K562 treated with DMSO at 1 percent for 48 hours (cell line): Measurements from ENCODE around the gene KRTAP5-8. TPM values are rescaled to one million over a fixed set of nuclear protein-coding genes. Genes with fewer than 3 reads are reported as not detected.

Experiments used
- total RNA-seq: library from RNA; unstranded; fragments of 300-600 nt; gene quantifications from 2 replicates; pipeline ENCODE4 v1.2.3, GENCODE V29; 2022; ENCODE audit warnings: low replicate concordance; ENCODE audit errors: extremely low read depth

The KRTAP5-8 gene
- total RNA-seq, result not detected in 2 replicates

GRCh38 chr11:71537977-71538665, at the start of gene KRTAP5-8:
TSS of gene KRTAP5-8 (plus strand) at chr11:71538025. CDS start at chr11:71538056, 31 bp downstream.

DNA sequence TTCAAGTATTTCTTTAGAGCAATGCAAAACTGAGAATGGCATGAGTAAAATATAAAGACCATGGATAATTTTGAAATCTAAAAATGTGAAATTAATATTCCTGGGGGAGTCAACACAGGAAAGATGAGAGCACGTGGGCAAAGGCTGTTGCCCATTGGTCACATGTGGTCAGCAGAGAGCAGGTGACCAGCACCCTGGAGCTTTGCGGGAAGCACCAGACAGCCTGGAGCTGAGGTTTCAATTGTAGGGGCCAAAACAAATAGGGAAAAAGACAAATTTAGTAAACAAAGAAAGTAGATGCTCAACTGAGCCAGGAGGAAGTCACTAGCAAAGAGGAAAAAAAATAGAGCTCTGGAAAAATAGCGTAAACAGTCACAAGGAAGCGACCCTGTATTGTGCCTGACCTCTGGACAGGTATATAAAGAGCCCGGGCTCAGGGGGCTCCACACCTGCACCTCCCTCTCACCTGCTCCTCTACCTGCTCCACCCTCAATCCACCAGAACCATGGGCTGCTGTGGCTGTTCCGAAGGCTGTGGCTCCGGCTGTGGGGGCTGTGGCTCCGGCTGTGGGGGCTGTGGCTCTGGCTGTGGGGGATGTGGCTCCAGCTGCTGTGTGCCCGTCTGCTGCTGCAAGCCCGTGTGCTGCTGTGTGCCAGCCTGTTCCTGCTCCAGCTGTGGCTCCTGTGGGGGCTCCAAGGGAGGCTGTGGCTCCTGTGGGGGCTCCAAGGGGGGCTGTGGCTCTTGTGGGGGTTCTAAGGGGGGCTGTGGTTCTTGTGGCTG, 10.8 kb upstream of the KRTAP5-8 start, which contains the start of gene KRTAP5-7:
Gene KRTAP5-7 (plus strand): TSS at position 472 of the 780 bp plus-strand sequence. CDS start 34 bp downstream, at position 506.

DNA sequence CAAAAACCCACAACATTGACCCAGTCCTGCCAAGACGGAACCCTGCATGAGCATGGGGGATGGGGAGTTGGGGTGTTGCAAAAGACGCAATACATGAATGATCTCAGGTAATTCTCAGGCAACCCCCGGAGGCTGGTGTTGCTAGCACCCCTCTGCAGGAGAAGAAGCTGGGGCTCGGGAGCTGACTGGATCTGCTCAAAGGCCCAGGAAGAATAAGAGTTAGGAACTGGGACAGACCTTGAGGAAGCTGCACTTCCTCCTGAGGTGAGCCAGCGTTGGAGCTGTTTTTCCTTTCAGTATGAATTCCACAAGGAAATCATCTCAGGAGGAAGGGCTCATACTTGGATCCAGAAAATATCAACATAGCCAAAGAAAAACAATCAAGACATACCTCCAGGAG, 10.3 kb downstream of the KRTAP5-8 start, which contains the start of gene KRTAP5-9:
Gene KRTAP5-9 (plus strand): TSS at position 301 of the 400 bp plus-strand sequence. CDS start 238 bp downstream, outside the sequence.

DNA sequence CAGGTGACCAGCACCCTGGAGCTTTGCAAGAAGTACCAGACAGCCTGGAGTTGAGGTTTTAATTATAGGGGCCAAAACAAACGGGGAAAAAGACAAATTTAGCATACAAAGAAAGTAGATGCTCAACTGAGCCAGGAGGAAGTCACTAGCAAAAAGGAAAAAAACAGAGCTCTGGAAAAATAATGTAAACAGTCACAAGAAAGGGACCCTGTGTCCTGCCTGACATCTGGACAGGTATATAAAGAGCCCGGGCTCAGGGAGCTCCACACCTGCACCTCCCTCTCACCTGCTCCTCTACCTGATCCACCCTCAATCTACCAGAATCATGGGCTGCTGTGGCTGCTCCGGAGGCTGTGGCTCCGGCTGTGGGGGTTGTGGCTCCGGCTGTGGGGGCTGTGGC, 27.4 kb downstream of the KRTAP5-8 start, which contains the start of gene KRTAP5-10:
Gene KRTAP5-10 (plus strand): TSS at position 301 of the 400 bp plus-strand sequence. CDS start 25 bp downstream, at position 326.

DNA sequence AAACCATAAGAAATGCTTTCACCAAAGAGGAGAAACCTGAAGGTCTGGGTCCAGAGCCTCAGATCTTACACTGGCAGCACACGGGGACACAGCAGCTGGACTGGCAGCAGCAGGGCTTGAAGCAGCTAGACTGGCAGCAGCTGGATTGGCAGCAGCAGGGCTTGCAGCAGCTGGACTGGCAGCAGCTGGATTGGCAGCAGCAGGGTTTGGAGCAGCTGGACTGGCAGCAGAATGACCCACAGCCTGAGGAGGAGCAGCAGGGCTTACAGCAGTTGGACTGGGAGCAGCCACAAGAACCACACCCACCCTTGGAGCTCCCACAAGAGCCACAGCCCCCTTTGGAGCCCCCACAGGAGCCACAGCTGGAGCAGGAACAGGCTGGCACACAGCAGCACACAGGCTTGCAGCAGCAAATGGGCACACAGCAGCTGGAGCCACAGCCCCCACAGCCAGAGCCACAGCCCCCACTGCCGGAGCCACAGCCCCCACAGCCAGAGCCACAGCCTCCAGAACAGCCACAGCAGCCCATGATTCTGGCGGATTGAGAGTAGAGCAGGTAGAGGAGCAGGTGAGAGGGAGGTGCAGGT, 44.6 kb downstream of the KRTAP5-8 start, which contains the start of gene KRTAP5-11:
Gene KRTAP5-11 (minus strand): TSS at position 567 of the 587 bp plus-strand sequence. CDS start 38 bp downstream, at position 529.

Other genes starting within 250 kb of the KRTAP5-8 start
- gene DHCR7, start 89.6 kb upstream of the KRTAP5-8 start, total RNA-seq, result not detected in 2 replicates
- gene NADSYN1, start 84.8 kb upstream of the KRTAP5-8 start, total RNA-seq, result not detected in 2 replicates
- not detected in 2 replicates for gene KRTAP5-7, start 10.8 kb upstream of the KRTAP5-8 start, total RNA-seq
- not detected in 2 replicates for gene KRTAP5-9, start 10.4 kb downstream of the KRTAP5-8 start, total RNA-seq
- gene KRTAP5-10, start 27.5 kb downstream of the KRTAP5-8 start, total RNA-seq, result not detected in 2 replicates
- not detected in 2 replicates for gene KRTAP5-11, start 44.9 kb downstream of the KRTAP5-8 start, total RNA-seq